HG03280 (cell line): ENCODE data around the gene AKR1C2.
"Not testable (repeated sequence)": the region's sequence is repeated elsewhere in the genome, so short reads cannot be mapped to it uniquely, and the experiment has no call there.

Experiments used
- ATAC-seq: cut with Tn5 transposase; IDR thresholded peaks from one replicate; pipeline ENCODE4 v1.9.1; 2021; ENCODE audit warnings: mild to moderate bottlenecking, moderate library complexity; ENCODE audit not compliant: unreplicated experiment

AKR1C2 gene

DNA sequence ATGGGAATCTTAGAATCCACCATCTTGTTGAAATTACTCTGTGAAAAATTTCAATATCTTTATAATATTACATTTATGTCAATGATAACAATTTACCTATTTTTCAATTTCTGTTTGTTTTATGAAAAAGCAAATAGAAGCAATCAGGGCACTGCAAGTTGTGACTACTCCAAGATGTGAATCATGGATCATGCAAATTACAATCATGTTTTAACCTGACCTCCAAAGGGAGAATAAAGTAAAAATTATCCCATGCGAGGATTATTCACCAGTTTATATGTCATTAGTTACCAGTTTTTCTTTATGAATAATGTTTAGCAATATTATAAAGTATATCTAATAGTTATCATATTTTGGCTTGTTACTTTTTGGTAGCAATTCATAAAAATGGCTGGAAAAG is 41.3 kb downstream of the AKR1C2 start:
- ATAC-seq, result not testable (repeated sequence)

- not testable (repeated sequence) for ATAC-seq
Measured at GRCh38 chr10:4961558-4961957, 42.1 kb downstream of the AKR1C2 start.

DNA sequence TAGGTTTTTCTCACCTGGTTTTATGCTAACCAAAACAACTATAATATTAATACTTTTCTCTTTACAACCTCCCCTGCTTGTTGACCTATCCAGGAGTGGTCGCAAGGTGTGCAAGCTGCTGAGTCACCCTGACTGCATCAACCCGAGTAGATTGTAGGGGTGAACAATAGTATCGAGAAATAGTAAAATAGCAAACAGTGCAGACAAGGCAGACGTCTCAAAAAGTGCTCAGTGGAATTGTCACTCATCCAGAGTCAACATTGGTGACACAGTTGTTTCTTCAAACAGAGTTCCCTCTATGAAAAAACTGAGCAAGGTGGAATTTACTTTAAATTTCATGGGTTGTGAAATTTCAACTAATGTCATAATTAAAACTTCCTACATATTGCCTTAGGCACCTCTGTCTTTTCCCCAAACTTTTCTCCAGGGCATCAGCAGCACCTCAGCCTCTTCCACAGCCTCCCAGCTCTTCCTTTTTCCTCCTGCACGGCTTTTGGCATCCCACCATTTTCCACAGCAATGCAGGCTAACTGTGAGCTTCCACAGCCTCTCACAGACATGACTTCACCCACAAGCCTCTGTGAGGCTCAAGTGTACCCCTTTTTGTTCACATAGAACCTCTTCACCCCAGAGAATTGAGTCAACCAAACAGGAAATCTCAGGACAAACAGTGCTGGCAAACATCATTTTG is 46.6 kb downstream of the AKR1C2 start:
- ATAC-seq, result not testable (repeated sequence)

- ATAC-seq, result not testable (repeated sequence)
Measured at GRCh38 chr10:4956088-4956487, 47.6 kb downstream of the AKR1C2 start.

GRCh38 chr10:4953405-4953804 is 50.3 kb downstream of the AKR1C2 start:
- ATAC-seq, result no peak

DNA sequence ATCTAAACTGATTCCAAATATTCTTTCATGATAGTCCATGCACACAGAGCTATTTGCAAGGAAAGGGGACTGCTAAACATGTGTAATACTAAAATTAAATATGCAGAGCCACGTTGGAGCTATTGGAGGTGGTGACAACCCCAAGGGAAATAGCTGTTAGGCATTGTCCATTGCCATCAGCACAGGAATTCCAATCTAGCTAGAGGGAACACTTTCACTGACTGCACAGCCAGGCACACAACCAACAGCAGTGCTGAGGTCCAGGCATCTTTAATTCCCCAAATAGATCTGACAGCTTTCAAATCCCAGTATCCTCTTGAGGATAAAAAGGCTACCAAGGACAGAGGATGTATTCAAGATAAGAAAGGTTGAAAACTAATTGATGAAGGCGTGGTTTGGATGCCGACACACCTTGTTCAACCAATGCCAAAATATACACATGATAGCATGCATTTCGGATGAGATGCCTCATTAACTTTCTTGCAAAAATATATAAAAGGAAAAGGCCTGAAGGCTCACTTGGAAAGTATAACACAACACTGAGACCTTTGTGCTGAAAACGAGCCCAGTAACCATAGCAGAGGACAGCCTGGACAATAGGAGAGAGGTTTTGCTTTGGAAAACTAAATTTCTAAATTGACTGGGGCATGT is 52.0 kb downstream of the AKR1C2 start:
- ATAC-seq, result not testable (repeated sequence)

DNA sequence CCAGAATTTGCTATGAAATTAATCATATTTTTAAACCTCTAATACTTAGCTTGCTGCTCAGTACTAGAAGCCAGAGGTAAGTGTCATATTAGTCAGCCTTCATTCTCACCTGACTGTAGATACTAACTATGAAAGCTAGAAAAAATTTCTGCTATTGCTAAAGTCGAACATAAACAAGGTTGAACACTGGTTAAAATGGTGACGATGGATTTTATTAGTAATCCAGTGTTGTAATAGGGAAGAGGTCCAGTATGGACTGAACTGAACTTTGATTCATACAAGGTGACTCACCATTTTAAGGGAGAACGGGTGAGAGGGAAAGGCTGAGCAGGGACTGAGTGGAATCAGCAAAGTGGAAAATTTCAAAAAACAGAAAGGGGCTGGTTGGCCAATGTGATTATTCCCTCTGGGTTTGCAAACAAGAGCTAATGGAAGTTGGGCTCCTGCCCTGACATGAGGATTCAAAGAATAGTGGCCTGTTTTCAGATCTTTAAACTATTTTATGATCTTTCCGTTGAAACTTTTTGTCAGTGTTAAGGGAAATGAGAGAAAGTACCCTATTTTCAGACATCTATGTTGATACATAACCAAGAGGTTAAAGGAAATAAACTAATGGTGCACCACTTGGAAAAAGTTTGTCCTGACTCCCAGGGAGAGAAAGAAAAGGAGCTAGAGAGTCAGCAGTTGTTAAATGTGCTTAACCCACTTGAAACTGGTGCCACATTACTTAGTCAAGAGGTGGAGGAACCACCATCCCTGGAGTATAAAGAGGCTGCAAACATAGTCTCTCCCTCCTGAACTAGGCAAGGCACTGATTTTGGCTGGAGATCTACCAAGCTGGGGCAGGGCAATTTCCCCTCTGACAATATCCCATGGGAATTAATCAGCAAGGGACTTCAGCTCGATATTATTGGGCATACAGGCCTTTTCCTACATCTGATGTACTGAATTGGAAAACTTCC is 55.7 kb downstream of the AKR1C2 start:
- no peak for ATAC-seq

DNA sequence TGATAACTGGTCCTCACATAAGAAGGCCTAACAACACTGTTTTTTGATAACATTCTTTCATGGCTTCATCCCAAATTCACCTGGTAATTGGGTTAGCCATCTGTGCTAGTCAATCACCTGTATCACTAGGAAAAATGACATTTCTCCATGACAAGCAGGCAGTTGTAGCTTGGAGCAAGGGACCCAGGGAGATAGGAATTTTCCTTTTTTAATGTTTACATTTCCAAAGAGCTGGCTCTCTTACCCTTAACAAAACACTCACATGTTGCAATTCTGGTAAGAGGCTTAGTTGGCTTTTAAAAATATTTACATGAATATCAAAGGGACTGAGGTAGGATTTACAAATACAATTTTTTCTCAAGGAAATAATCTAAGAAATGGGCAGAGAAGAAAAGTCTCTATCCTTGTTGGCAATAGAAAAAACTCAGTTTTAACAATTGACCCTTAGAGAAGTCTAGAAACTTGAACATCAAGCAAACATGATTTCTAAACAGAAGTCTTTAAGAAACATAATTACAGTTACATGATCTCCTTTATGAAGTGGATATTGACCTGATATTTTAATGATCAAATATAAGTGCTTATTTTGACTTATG is 56.5 kb downstream of the AKR1C2 start:
- ATAC-seq, result no peak

DNA sequence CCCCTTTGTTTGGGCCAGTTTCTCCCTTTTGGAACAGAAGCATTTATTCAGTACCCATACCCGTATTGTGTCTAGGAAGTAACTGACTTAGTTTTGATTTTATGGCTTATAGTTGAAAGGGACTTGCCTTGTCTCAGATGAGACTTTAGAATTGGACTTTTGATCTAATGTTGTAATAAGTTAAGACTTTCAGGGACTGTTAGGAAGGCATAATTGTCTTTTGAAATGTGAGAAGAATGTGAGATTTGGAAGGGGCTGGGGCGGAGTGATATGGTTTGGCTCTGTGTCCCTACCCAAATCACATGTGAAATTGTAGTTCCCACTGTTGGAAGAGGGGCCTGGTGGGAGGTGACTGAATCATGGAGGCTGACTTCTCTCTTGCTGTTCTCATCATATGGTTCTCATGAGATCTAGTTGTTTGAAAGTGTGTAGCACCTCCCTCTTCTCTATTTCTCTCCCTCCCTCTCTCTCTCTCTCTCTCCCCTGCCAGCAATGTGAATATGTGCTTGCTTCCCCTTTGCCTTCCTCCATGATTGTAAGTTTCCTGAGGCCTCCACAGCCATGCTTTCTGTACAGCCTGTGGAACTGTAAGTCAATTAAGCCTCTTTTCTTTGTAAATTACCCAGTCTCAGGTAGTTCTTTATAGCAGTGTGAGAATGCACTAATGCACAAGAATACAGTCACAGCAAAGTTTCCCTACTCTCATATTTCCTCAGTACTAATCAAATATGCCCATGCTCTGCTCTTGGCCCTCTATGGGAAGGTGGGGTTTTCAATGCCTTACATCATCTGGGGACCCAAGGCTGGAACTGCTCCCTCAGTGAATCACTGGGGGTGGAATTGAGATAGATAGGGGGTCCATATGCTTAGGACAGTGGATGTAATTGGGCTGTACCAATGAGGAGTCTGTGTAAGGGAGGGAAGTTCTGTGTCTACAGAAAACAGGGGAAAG is 57.6 kb downstream of the AKR1C2 start:
- ATAC-seq, result no peak

DNA sequence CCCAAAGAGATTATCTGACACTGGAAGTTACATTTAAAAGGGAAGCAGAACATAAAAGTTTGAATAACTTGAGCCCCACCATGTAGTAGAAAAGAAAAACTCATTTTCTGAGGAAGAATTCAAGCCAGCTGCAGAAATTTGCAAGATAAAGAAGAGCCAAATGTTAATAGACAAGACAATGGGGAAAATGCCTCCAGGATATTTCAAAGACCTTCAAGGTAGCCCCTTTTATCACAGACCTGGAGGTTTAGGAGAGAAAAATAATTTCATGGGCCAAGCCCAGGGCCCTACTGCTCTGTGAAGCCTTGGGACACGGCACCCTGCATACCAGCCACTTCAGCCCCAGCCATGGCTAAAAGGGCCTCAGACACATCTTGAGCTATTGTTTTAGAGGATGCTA is 58.8 kb downstream of the AKR1C2 start:
- no peak for ATAC-seq

DNA sequence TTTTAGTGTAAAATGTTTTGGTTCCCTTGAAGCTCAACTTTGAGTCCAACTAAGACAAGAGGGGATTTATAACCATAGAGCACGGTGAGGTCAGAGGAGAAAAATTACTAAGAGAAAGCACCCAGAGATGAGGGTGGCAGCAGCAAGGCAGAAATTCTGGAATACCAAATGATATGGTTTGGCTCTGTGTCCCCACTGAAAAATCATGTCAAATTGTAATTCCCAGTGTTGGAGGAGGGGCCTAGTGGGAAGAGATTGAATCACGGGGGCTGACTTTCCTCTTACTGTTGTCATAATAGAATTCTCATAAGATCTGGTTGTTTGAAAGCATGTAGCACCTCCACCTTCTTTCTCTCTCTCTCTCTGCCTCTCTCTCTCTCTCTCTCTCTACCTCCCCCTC is 59.8 kb downstream of the AKR1C2 start:
- ATAC-seq, result no peak

GRCh38 chr10:4943416-4943815 is 60.2 kb downstream of the AKR1C2 start:
- not testable (repeated sequence) for ATAC-seq

DNA sequence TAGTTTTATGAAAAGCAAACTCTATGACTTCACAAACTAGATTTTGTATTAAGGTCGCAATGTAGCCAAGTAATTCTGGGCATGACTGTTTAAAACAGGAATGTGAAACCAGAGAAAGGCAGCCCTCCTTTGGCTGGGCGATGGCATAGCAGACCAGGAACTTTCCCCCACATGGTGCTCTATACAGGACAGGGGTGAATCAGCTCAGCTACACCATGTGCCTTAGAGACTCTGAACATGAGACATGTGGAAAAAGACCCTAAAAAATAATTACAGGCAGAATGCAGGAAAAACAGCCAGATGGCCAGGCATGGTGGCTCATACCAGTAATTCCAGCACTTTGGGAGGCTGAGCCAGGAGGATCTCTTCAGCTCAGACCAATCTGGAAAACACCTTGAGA is 60.7 kb downstream of the AKR1C2 start:
- ATAC-seq, result not testable (repeated sequence)

- ATAC-seq, result no peak
Measured at GRCh38 chr10:4941540-4942330, 61.9 kb downstream of the AKR1C2 start.

DNA sequence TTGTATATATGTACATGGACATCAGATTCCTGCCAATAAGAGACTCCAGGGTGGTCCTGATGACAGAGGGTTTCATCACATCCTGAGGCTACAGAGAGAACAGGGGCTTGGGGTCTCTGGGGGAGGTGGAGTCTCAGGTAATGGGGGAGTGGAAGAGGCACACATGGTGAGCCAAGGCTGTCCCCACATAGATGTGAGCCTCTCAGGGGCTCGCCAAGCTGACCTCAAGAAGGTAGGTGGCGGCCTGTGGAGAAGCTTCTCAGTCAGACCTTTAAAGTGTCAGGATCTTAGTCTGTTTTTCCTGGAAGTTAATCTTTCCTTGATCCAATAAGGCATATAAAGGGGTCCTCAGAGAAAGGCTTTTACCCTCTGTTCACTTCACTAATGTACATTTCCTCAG is 62.7 kb downstream of the AKR1C2 start:
- ATAC-seq, result not testable (repeated sequence)

- ATAC-seq, result not testable (repeated sequence)
Measured at GRCh38 chr10:4940073-4940428, 63.6 kb downstream of the AKR1C2 start.

GRCh38 chr10:4939224-4940072 is 64.2 kb downstream of the AKR1C2 start:
- ATAC-seq, result no peak
